Neural progenitor cell (in vitro differentiated cells): Measurements from ENCODE around the gene PPT2. TPM values are rescaled to one million over a fixed set of nuclear protein-coding genes. Genes with fewer than 3 reads are reported as not detected.
"Not testable (repeated sequence)": the region's sequence is repeated elsewhere in the genome, so short reads cannot be mapped to it uniquely, and the experiment has no call there.

Experiments
- DNase-seq: peaks from one replicate; pipeline ENCODE4 v3.0.0-alpha.2; 2016; ENCODE audit warnings: low spot score
- H2AFZ ChIP-seq: fragments of 200-600 bp; sonication (generic); replicated peaks from 2 replicates; pipeline ENCODE4 v1.6.1; 2016; ENCODE audit warnings: antibody characterized with exemption
- H3F3A ChIP-seq: fragments of 200-600 bp; sonication (generic); 2 replicates; pipeline ENCODE4 v1.6.1; 2016; ENCODE audit warnings: antibody characterized with exemption, low read depth
- H3K27ac ChIP-seq: fragments of 200-600 bp; sonication (generic); 2 replicates; pipeline ENCODE4 v1.5.1; 2016; ENCODE audit warnings: mild to moderate bottlenecking
- H3K27me3 ChIP-seq: fragments of 200-600 bp; sonication (generic); 2 replicates; pipeline ENCODE4 v1.6.1; 2016; ENCODE audit warnings: mild to moderate bottlenecking, moderate library complexity
- H3K36me3 ChIP-seq: fragments of 200-600 bp; sonication (generic); 2 replicates; pipeline ENCODE4 v1.5.1; 2016
- H3K4me1 ChIP-seq: fragments of 200-600 bp; sonication (generic); 2 replicates; pipeline ENCODE4 v1.6.1; 2016; ENCODE audit warnings: mixed run types
- H3K4me2 ChIP-seq: fragments of 200-600 bp; sonication (generic); 2 replicates; pipeline ENCODE4 v1.6.1; 2016
- H3K4me3 ChIP-seq: fragments of 200-600 bp; sonication (generic); 2 replicates; pipeline ENCODE4 v1.5.1; 2016
- H3K79me2 ChIP-seq: fragments of 200-600 bp; sonication (generic); 2 replicates; pipeline ENCODE4 v1.6.1; 2016; ENCODE audit warnings: low read depth
- H3K9ac ChIP-seq: fragments of 200-600 bp; sonication (generic); 2 replicates; pipeline ENCODE4 v1.6.1; 2016
- H3K9me3 ChIP-seq: fragments of 200-600 bp; sonication (generic); 2 replicates; pipeline ENCODE4 v1.5.1; 2016; ENCODE audit warnings: low read depth
- H4K20me1 ChIP-seq: fragments of 200-600 bp; sonication (generic); 2 replicates; pipeline ENCODE4 v1.6.1; 2016; ENCODE audit warnings: low read depth
- H3K27ac Mint-ChIP-seq: 3 replicates; pipeline ENCODE4 v1.8.0; 2021; ENCODE audit warnings: mixed read lengths
- H3K27me3 Mint-ChIP-seq: 2 replicates; pipeline ENCODE4 v1.8.0; 2022; ENCODE audit warnings: low read depth, mild to moderate bottlenecking, inconsistent platforms, moderate library complexity, mixed read lengths; ENCODE audit not compliant: insufficient read depth
- H3K36me3 Mint-ChIP-seq: 3 replicates; pipeline ENCODE4 v1.8.0; 2021; ENCODE audit warnings: mixed read lengths
- H3K4me1 Mint-ChIP-seq: 3 replicates; pipeline ENCODE4 v1.8.0; 2021; ENCODE audit warnings: mixed read lengths
- H3K4me3 Mint-ChIP-seq: 3 replicates; pipeline ENCODE4 v1.8.0; 2021; ENCODE audit warnings: mild to moderate bottlenecking, moderate library complexity, mixed read lengths
- H3K9me3 Mint-ChIP-seq: 3 replicates; pipeline ENCODE4 v1.8.0; 2020; ENCODE audit warnings: mixed read lengths
- CTCF ChIP-seq: fragments of 200-600 bp; sonication (generic); IDR thresholded peaks from 2 replicates; pipeline ENCODE4 v1.5.1; 2017; ENCODE audit warnings: antibody characterized with exemption, mild to moderate bottlenecking
- EZH2 ChIP-seq: fragments of 200-600 bp; sonication (generic); IDR thresholded peaks from 2 replicates; pipeline ENCODE4 v1.6.1; 2017; ENCODE audit warnings: antibody characterized with exemption, mild to moderate bottlenecking, moderate library complexity
- EZH2phosphoT487 ChIP-seq: fragments of 200-600 bp; sonication (generic); IDR thresholded peaks from 2 replicates; pipeline ENCODE4 v1.6.1; 2017; ENCODE audit warnings: antibody characterized with exemption
- total RNA-seq: library from RNA; depleted of rRNA; stranded (reverse); fragments of >200 nt; gene quantifications from 2 replicates; pipeline ENCODE4 v1.2.3, GENCODE V29; 2015; ENCODE audit warnings: low replicate concordance

PPT2 gene
- total RNA-seq, 1 donor from 2014 or later = 18.6 TPM

- peaks cover 18% of the 10 kb centered on the region for H4K20me1 ChIP-seq
- H3K4me2 ChIP-seq = no peak overlapping the region
- DNase-seq = no peak
- Mint-ChIP-seq H3K27ac (no peak overlapping the region), H3K4me3 (no peak overlapping the region), H3K27me3 (peaks cover 12% of the 10 kb centered on the region), H3K36me3 (peaks cover 28% of the 10 kb centered on the region), H3K9me3 (no peaks in the 10 kb centered on the region), H3K4me1 (peaks cover 39% of the 10 kb centered on the region)
- peak overlapping the region; percentile 20 for H3K27ac ChIP-seq
- H3K79me2 ChIP-seq = peaks cover 25% of the 10 kb centered on the region
- peaks cover 9% of the 10 kb centered on the region for H3K4me1 ChIP-seq
- H3K27me3 ChIP-seq = no peaks in the 10 kb centered on the region
- no peak overlapping the region for H3K4me3 ChIP-seq
- peaks cover 32% of the 10 kb centered on the region for H3F3A ChIP-seq
- H3K9me3 ChIP-seq = no peaks in the 10 kb centered on the region
- H3K36me3 ChIP-seq = no peaks in the 10 kb centered on the region
- no peak overlapping the region for H2AFZ ChIP-seq
- TF ChIP-seq EZH2 = no peak
- TF ChIP-seq CTCF = no peak
- TF ChIP-seq EZH2phosphoT487 = no peak
- no peak overlapping the region for H3K9ac ChIP-seq
Observed at GRCh38 chr6:32183030-32183429, 29.1 kb downstream of the PPT2 start.

GRCh38 chr6:32183483-32184083 is 29.6 kb downstream of the PPT2 start:
- Histone ChIP-seq H3K4me3 (no peak overlapping the region), H3K9me3 (no peaks in the 10 kb centered on the region), H2AFZ (no peak overlapping the region), H3K4me2 (no peak overlapping the region), H3K9ac (no peak overlapping the region), H3K27ac (peak overlapping the region; percentile 20), H3F3A (peaks cover 35% of the 10 kb centered on the region), H3K36me3 (no peaks in the 10 kb centered on the region), H3K4me1 (peaks cover 9% of the 10 kb centered on the region), H4K20me1 (peaks cover 23% of the 10 kb centered on the region), H3K79me2 (peaks cover 29% of the 10 kb centered on the region), H3K27me3 (no peaks in the 10 kb centered on the region)
- Mint-ChIP-seq H3K4me1 (peaks cover 41% of the 10 kb centered on the region), H3K27ac (peak overlapping the region; percentile 76), H3K9me3 (no peaks in the 10 kb centered on the region), H3K27me3 (peaks cover 12% of the 10 kb centered on the region), H3K4me3 (no peak overlapping the region), H3K36me3 (peaks cover 28% of the 10 kb centered on the region)
- no peak for DNase-seq
- TF ChIP-seq EZH2 = no peak
- TF ChIP-seq EZH2phosphoT487 = no peak
- TF ChIP-seq CTCF = no peak

GRCh38 chr6:32184084-32184640 is 30.2 kb downstream of the PPT2 start, which contains the start of gene AGER:
Gene AGER, minus strand, starts transcription at chr6:32184253. Its CDS starts 31 bp downstream, at chr6:32184222.
- Mint-ChIP-seq H3K27me3 (peaks cover 13% of the 10 kb centered on the region), H3K4me1 (peaks cover 42% of the 10 kb centered on the region), H3K4me3 (peak within 1 kb of the TSS; percentile 52), H3K27ac (peak within 1 kb of the TSS; percentile 76), H3K9me3 (no peaks in the 10 kb centered on the region), H3K36me3 (peaks cover 23% of the 10 kb centered on the region)
- peak within 1 kb of the TSS; percentile 37 for H3K27ac ChIP-seq
- no peaks in the 10 kb centered on the region for H3K9me3 ChIP-seq
- H2AFZ ChIP-seq = no peak within 1 kb of the TSS
- H3K4me1 ChIP-seq = peaks cover 6% of the 10 kb centered on the region
- H3K4me3 ChIP-seq = no peak within 1 kb of the TSS
- peaks cover 39% of the 10 kb centered on the region for H3F3A ChIP-seq
- no peaks in the 10 kb centered on the region for H3K36me3 ChIP-seq
- H3K79me2 ChIP-seq = peaks cover 29% of the 10 kb centered on the region
- H3K9ac ChIP-seq = no peak within 1 kb of the TSS
- no peaks in the 10 kb centered on the region for H3K27me3 ChIP-seq
- no peak for TF ChIP-seq EZH2
- no peak for TF ChIP-seq EZH2phosphoT487
- no peak for TF ChIP-seq CTCF
- peaks cover 27% of the 10 kb centered on the region for H4K20me1 ChIP-seq
- no peak for DNase-seq
- H3K4me2 ChIP-seq = no peak within 1 kb of the TSS

- Mint-ChIP-seq H3K4me3 (peak overlapping the region; percentile 42), H3K27me3 (peaks cover 12% of the 10 kb centered on the region), H3K36me3 (peaks cover 16% of the 10 kb centered on the region), H3K4me1 (peaks cover 40% of the 10 kb centered on the region)
- not testable (repeated sequence) for H3K9me3 Mint-ChIP-seq, H3K9ac ChIP-seq, H3K36me3 ChIP-seq, H3K27ac ChIP-seq, H3K9me3 ChIP-seq, H3K4me1 ChIP-seq, H3K27ac Mint-ChIP-seq, H3K27me3 ChIP-seq, H2AFZ ChIP-seq
- peak overlapping the region; percentile 25 for H3K4me3 ChIP-seq
- peak overlapping the region; percentile 49 for H3K4me2 ChIP-seq
- peaks cover 29% of the 10 kb centered on the region for H3K79me2 ChIP-seq
- peak; percentile 86 for DNase-seq
- H4K20me1 ChIP-seq = peaks cover 27% of the 10 kb centered on the region
- H3F3A ChIP-seq = peaks cover 44% of the 10 kb centered on the region
Observed at GRCh38 chr6:32185681-32186131, 31.8 kb downstream of the PPT2 start.

GRCh38 chr6:32186151-32186840 is 32.4 kb downstream of the PPT2 start:
- not testable (repeated sequence) for H3K9me3 Mint-ChIP-seq, H3K4me1 ChIP-seq, DNase-seq, H3K36me3 ChIP-seq, H3K4me3 ChIP-seq, H3K9ac ChIP-seq, H2AFZ ChIP-seq, H3K27ac ChIP-seq, H3K27me3 ChIP-seq, H3K9me3 ChIP-seq, H3K27ac Mint-ChIP-seq
- peaks cover 14% of the 10 kb centered on the region for H3K36me3 Mint-ChIP-seq
- peaks cover 44% of the 10 kb centered on the region for H3K4me1 Mint-ChIP-seq
- Histone ChIP-seq H3K79me2 (peaks cover 35% of the 10 kb centered on the region), H3F3A (peaks cover 50% of the 10 kb centered on the region), H3K4me2 (peak overlapping the region; percentile 22), H4K20me1 (peaks cover 27% of the 10 kb centered on the region)
- peak overlapping the region; percentile 78 for H3K4me3 Mint-ChIP-seq
- H3K27me3 Mint-ChIP-seq = peaks cover 10% of the 10 kb centered on the region
